Testis (tissue), 3 donors: ENCODE data around the gene JAKMIP1. TPM values are rescaled to one million over a fixed set of nuclear protein-coding genes. Genes with fewer than 3 reads are reported as not detected.

Experiments
- DNase-seq: peaks from one replicate; pipeline ENCODE4 v3.0.0-alpha.2; 2019
- H3K27ac ChIP-seq, 2 donors: fragments of 200-600 bp; sonication (generic); one replicate each; pipeline ENCODE4 v1.5.1; 2019
- H3K27me3 ChIP-seq: fragments of 200-600 bp; sonication (generic); one replicate; pipeline ENCODE4 v1.5.1; 2019
- H3K36me3 ChIP-seq: fragments of 200-600 bp; sonication (generic); one replicate; pipeline ENCODE4 v1.5.1; 2017; ENCODE audit warnings: low read depth; ENCODE audit errors: missing control alignments
- H3K4me1 ChIP-seq: fragments of 200-600 bp; sonication (generic); one replicate; pipeline ENCODE4 v1.5.1; 2019
- H3K4me3 ChIP-seq, 2 donors: fragments of 200-600 bp; sonication (generic); one replicate each; pipeline ENCODE4 v1.5.1; 2017 to 2019
- H3K9me3 ChIP-seq: fragments of 200-600 bp; sonication (generic); one replicate; pipeline ENCODE4 v1.5.1; 2017
- CTCF ChIP-seq, 3 experiments: fragments of 450-650 bp in 2 of 3; fragments of 200-600 bp in 1 of 3; sonication (generic) in 1 of 3; IDR thresholded peaks; one replicate each; pipeline ENCODE4 v1.5.1; 2016 to 2019; ENCODE audit warnings: antibody characterized with exemption in 3 of 3, mild to moderate bottlenecking in 2 of 3, moderate library complexity in 1 of 3
- POLR2A ChIP-seq: fragments of 450-650 bp; IDR thresholded peaks from one replicate; pipeline ENCODE4 v1.6.1; 2017; ENCODE audit warnings: antibody characterized with exemption, mild to moderate bottlenecking, moderate library complexity
- WGBS, 2 donors: methylation state at CpG; one replicate each; pipeline ENCODE4 v1.1.5; 2018; 5-methylcytosine and 5-hydroxymethylcytosine counted together
- intact Hi-C: fragments of 100-400 bp; cut with DNase I; formaldehyde crosslinking; loops from one replicate; pipeline ENCODE4 v1.15.1; 2023; ENCODE audit warnings: low total_unique reads
- polyA plus RNA-seq: library from polyadenylated mRNA; stranded (reverse); fragments of 350-450 nt; fragmentation: Illumina TruSeq; extraction: RNeasy Lipid Tissue Mini Kit (QIAGEN cat#74804); gene quantifications from one replicate; pipeline ENCODE4 v1.2.3, GENCODE V29; 2014; ENCODE audit warnings: low read depth, low replicate concordance; ENCODE audit not compliant: insufficient read depth
- total RNA-seq, 2 donors: library from RNA; depleted of rRNA; stranded (reverse); fragments of >200 nt; gene quantifications; one replicate each; pipeline ENCODE4 v1.2.3, GENCODE V29; 2016

Gene JAKMIP1
- total and polyA plus RNA-seq, 3 donors from 2014 or later: 10.7 to 18.1 (median 15.2) TPM

- Histone ChIP-seq H3K9me3 (no peaks in the 10 kb centered on the region), H3K36me3 (no peaks in the 10 kb centered on the region), H3K4me3 (no peak overlapping the region), H3K27me3 (no peaks in the 10 kb centered on the region), H3K4me1 (no peaks in the 10 kb centered on the region), H3K27ac (no peak overlapping the region)
- WGBS, 2 donors: 80 to 83% methylated on average over 14 to 18 of the region's 18 CpGs
- intact Hi-C loops: no loop called here
- TF ChIP-seq CTCF (IDR thresholded peaks at IDR 0.05) (no peak), POLR2A (no peak)
- DNase-seq: peak; percentile 8
Measured at GRCh38 chr4:6229671-6230501, 29.5 kb upstream of the JAKMIP1 start.

- 49 to 68% methylated on average over 3 to 7 of the region's 7 CpGs for WGBS, 2 donors
- peak; percentile 68 for DNase-seq
- no peak overlapping the region for H3K27ac ChIP-seq
- no peak for TF ChIP-seq CTCF (IDR thresholded peaks at IDR 0.05)
- no peak for TF ChIP-seq POLR2A
- H3K4me1 ChIP-seq: no peaks in the 10 kb centered on the region
- intact Hi-C loops: no loop called here
- H3K27me3 ChIP-seq: no peaks in the 10 kb centered on the region
- H3K9me3 ChIP-seq: no peaks in the 10 kb centered on the region
- no peak overlapping the region for H3K4me3 ChIP-seq
- no peaks in the 10 kb centered on the region for H3K36me3 ChIP-seq
Measured at GRCh38 chr4:6229095-6229494, 28.7 kb upstream of the JAKMIP1 start.

- WGBS, 2 donors: 81 to 86% methylated on average over 11 to 16 of the region's 16 CpGs
- DNase-seq: no peak
- Histone ChIP-seq H3K36me3 (no peaks in the 10 kb centered on the region), H3K4me3 (no peak overlapping the region), H3K9me3 (no peaks in the 10 kb centered on the region), H3K27me3 (no peaks in the 10 kb centered on the region), H3K27ac (no peak overlapping the region), H3K4me1 (no peaks in the 10 kb centered on the region)
- TF ChIP-seq POLR2A (no peak), CTCF (IDR thresholded peaks at IDR 0.05) (no peak)
- intact Hi-C loops: no loop called here
Measured at GRCh38 chr4:6228158-6229067, 28.1 kb upstream of the JAKMIP1 start.

GRCh38 chr4:6227412-6228157 lies 27.2 kb upstream of the JAKMIP1 start:
- H3K4me3 ChIP-seq: no peak overlapping the region
- intact Hi-C loops: no loop called here
- no peak for TF ChIP-seq CTCF (IDR thresholded peaks at IDR 0.05)

More at GRCh38 chr4:6227412-6228157, 27.2 kb upstream of the JAKMIP1 start:
- no peak for DNase-seq
- H3K27ac ChIP-seq: no peak overlapping the region
- WGBS, 2 donors: 82 to 83% methylated on average over 12 of the region's 12 CpGs
- H3K36me3 ChIP-seq: no peaks in the 10 kb centered on the region
- H3K4me1 ChIP-seq: no peaks in the 10 kb centered on the region
- H3K9me3 ChIP-seq: no peaks in the 10 kb centered on the region
- H3K27me3 ChIP-seq: no peaks in the 10 kb centered on the region
